ENCODE results near the gene FNTB. TPM values are rescaled to one million over a fixed set of nuclear protein-coding genes. Genes with fewer than 3 reads are reported as not detected.
A peak's percentile ranks its signal among the peaks of the same experiment; 100 is the strongest.

The FNTB gene
- total and polyA plus RNA-seq, 2 of the 13 experiments (the other 11 are each of a cell fraction or from before 2014, with no cell fraction given): 23.6 to 28.5 TPM

- no peak overlapping the region for H3K27ac ChIP-seq (ENCODE audit: extremely low read length, insufficient read depth, low read length)
- no peaks in the 10 kb centered on the region for H3K36me3 ChIP-seq (replicated peaks in 1 of 2; ENCODE audit: control insufficient read depth in 1 of 2, insufficient read depth in 2 of 2, low read length in 2 of 2)
- WGBS (ENCODE audit: low lambda C conversion rate): 95% methylated on average over 5 of the region's 6 CpGs
- no peaks in the 10 kb centered on the region for H4K20me1 ChIP-seq (ENCODE audit: insufficient read depth, low read length)
- in situ Hi-C loops (cut with HindIII; ENCODE audit: extremely low pct_ligation_motif_present, low pct_unique_long_range_greater_than_20kb) (no loop called here), intact Hi-C loops (cut with micrococcal nuclease; ENCODE audit: unreplicated experiment) (no loop called here)
- FAIRE-seq: no peak
- no peak for TF ChIP-seq ZNF225 (CRISPR knock-in tag; IDR thresholded peaks at IDR 0.05)
- TF ChIP-seq, protein P1, sequence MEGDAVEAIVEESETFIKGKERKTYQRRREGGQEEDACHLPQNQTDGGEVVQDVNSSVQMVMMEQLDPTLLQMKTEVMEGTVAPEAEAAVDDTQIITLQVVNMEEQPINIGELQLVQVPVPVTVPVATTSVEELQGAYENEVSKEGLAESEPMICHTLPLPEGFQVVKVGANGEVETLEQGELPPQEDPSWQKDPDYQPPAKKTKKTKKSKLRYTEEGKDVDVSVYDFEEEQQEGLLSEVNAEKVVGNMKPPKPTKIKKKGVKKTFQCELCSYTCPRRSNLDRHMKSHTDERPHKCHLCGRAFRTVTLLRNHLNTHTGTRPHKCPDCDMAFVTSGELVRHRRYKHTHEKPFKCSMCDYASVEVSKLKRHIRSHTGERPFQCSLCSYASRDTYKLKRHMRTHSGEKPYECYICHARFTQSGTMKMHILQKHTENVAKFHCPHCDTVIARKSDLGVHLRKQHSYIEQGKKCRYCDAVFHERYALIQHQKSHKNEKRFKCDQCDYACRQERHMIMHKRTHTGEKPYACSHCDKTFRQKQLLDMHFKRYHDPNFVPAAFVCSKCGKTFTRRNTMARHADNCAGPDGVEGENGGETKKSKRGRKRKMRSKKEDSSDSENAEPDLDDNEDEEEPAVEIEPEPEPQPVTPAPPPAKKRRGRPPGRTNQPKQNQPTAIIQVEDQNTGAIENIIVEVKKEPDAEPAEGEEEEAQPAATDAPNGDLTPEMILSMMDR (CRISPR knock-in tag; IDR thresholded peaks at IDR 0.05): peak; percentile 20; the same call in 1 of the 2 replicates
- TF ChIP-seq, protein P2, sequence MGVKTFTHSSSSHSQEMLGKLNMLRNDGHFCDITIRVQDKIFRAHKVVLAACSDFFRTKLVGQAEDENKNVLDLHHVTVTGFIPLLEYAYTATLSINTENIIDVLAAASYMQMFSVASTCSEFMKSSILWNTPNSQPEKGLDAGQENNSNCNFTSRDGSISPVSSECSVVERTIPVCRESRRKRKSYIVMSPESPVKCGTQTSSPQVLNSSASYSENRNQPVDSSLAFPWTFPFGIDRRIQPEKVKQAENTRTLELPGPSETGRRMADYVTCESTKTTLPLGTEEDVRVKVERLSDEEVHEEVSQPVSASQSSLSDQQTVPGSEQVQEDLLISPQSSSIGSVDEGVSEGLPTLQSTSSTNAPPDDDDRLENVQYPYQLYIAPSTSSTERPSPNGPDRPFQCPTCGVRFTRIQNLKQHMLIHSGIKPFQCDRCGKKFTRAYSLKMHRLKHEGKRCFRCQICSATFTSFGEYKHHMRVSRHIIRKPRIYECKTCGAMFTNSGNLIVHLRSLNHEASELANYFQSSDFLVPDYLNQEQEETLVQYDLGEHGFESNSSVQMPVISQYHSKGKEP (CRISPR knock-in tag; IDR thresholded peaks at IDR 0.05): no peak
- DNase-seq (ENCODE audit: low spot score): no peak
- H3K9me3 ChIP-seq (ENCODE audit: low read length): no peaks in the 10 kb centered on the region
- H3K79me2 ChIP-seq (ENCODE audit: insufficient read depth, low read length): no peaks in the 10 kb centered on the region
- peaks cover 30% of the 10 kb centered on the region for H3K4me1 ChIP-seq (ENCODE audit: insufficient read depth, low read length)
- H3K4me3 ChIP-seq (replicated peaks in 1 of 3; ENCODE audit: insufficient read depth in 1 of 3, low read depth in 2 of 3, low read length in 3 of 3): no peak overlapping the region
- no TSS peak for BruUV-seq (replicated peaks)
- CTCF ChIA-PET (ENCODE audit: low intra/inter-chr PET ratio, low total read pairs): no interaction called here
- H2AFZ ChIP-seq (ENCODE audit: low read length): no peak overlapping the region
- POLR2A ChIA-PET: no interaction called here
- no peaks in the 10 kb centered on the region; a peak in 1 of 5 replicates for H3K27me3 ChIP-seq (ENCODE audit: control insufficient read depth in 1 of 2, insufficient read depth in 2 of 2, low read length in 2 of 2)
- ATAC-seq: no peak
- H3K9ac ChIP-seq (ENCODE audit: insufficient read depth, low read depth, low read length): no peak overlapping the region
- no peak overlapping the region for H3K4me2 ChIP-seq (ENCODE audit: low read depth, low read length)
Measured at GRCh38 chr14:64968651-64969050, 18.0 kb upstream of the FNTB start.

- Histone ChIP-seq H3K4me1 (ENCODE audit: insufficient read depth, low read length) (peaks cover 31% of the 10 kb centered on the region), H4K20me1 (ENCODE audit: insufficient read depth, low read length) (no peaks in the 10 kb centered on the region), H3K4me2 (ENCODE audit: low read depth, low read length) (no peak overlapping the region), H3K36me3 (replicated peaks in 1 of 2; ENCODE audit: control insufficient read depth in 1 of 2, insufficient read depth in 2 of 2, low read length in 2 of 2) (no peaks in the 10 kb centered on the region), H3K4me3 (replicated peaks in 1 of 3; ENCODE audit: insufficient read depth in 1 of 3, low read depth in 2 of 3, low read length in 3 of 3) (no peak overlapping the region), H3K79me2 (ENCODE audit: insufficient read depth, low read length) (no peaks in the 10 kb centered on the region), H3K27me3 (ENCODE audit: control insufficient read depth in 1 of 2, insufficient read depth in 2 of 2, low read length in 2 of 2) (no peaks in the 10 kb centered on the region; a peak in 1 of 5 replicates), H3K9ac (ENCODE audit: insufficient read depth, low read depth, low read length) (no peak overlapping the region), H3K9me3 (ENCODE audit: low read length) (no peaks in the 10 kb centered on the region), H3K27ac (ENCODE audit: extremely low read length, insufficient read depth, low read length) (no peak overlapping the region), H2AFZ (ENCODE audit: low read length) (no peak overlapping the region)
- TF ChIP-seq ADNP (CRISPR knock-in tag; IDR thresholded peaks at IDR 0.05) (no peak), STAG1 (CRISPR knock-in tag; IDR thresholded peaks at IDR 0.05) (no peak), SAP130 (CRISPR knock-in tag; IDR thresholded peaks at IDR 0.05; ENCODE audit: low read depth) (no peak), ZMYM3 (CRISPR knock-in tag; IDR thresholded peaks at IDR 0.05) (no peak), ZNF713 (CRISPR knock-in tag; IDR thresholded peaks at IDR 0.05) (no peak), HDAC6 (IDR thresholded peaks at IDR 0.05; ENCODE audit: low read depth, low read length) (no peak), ZNF383 (CRISPR knock-in tag; IDR thresholded peaks at IDR 0.05; ENCODE audit: borderline replicate concordance) (no peak), FOXM1 (CRISPR knock-in tag; IDR thresholded peaks at IDR 0.05) (no peak)
- TF ChIP-seq, protein P3, sequence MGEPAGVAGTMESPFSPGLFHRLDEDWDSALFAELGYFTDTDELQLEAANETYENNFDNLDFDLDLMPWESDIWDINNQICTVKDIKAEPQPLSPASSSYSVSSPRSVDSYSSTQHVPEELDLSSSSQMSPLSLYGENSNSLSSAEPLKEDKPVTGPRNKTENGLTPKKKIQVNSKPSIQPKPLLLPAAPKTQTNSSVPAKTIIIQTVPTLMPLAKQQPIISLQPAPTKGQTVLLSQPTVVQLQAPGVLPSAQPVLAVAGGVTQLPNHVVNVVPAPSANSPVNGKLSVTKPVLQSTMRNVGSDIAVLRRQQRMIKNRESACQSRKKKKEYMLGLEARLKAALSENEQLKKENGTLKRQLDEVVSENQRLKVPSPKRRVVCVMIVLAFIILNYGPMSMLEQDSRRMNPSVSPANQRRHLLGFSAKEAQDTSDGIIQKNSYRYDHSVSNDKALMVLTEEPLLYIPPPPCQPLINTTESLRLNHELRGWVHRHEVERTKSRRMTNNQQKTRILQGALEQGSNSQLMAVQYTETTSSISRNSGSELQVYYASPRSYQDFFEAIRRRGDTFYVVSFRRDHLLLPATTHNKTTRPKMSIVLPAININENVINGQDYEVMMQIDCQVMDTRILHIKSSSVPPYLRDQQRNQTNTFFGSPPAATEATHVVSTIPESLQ (CRISPR knock-in tag; conservative IDR thresholded peaks at IDR 0.05): no peak
- WGBS (ENCODE audit: low lambda C conversion rate): 85% methylated on average over 2 of the region's 3 CpGs
- BruUV-seq (replicated peaks): no TSS peak
- CTCF ChIA-PET (ENCODE audit: low intra/inter-chr PET ratio, low total read pairs): no interaction called here
- intact Hi-C loops (cut with micrococcal nuclease; ENCODE audit: unreplicated experiment): no loop called here
- ATAC-seq: no peak
- no peak for DNase-seq (ENCODE audit: low spot score)
- FAIRE-seq: no peak
- in situ Hi-C loops (cut with HindIII; ENCODE audit: extremely low pct_ligation_motif_present, low pct_unique_long_range_greater_than_20kb): no loop called here
- POLR2A ChIA-PET: interaction anchor here (1.4 to 2.6 kb wide), 4 partner anchors 17 to 31 kb away, joined by 3 to 13 read pairs (median 4); partner anchors contain the start of genes FNTB and GPX2
Measured at GRCh38 chr14:64970041-64970440, 16.7 kb upstream of the FNTB start.
